Stomach (tissue), 4 donors: ENCODE results near the gene CRISPLD2.

Experiments used
- EP300 ChIP-seq: sonication (generic); formaldehyde crosslinking; IDR thresholded peaks from one replicate; pipeline ENCODE4 v1.6.1; 2017; ENCODE audit warnings: antibody characterized with exemption
- POLR2A ChIP-seq, 4 donors: fragments of 450-650 bp; IDR thresholded peaks; one replicate each; pipeline ENCODE4 v1.6.1; 2016; ENCODE audit warnings: antibody characterized with exemption in 4 of 4, control low read depth in 2 of 4, mild to moderate bottlenecking in 1 of 4, moderate library complexity in 1 of 4
- TF ChIP-seq, protein P1 (sequence below), 7 experiments: fragments of 450-650 bp in 4 of 7; fragments of 200-600 bp in 3 of 7; sonication (generic) in 3 of 7; IDR thresholded peaks; one replicate each; pipeline ENCODE4 v1.5.1; 2016 to 2019; ENCODE audit warnings: antibody characterized with exemption in 7 of 7, control low read depth in 2 of 7, mild to moderate bottlenecking in 1 of 7

GRCh38 chr16:84800158-84800978, 19.4 kb upstream of the CRISPLD2 start:
- TF ChIP-seq EP300: no peak
- TF ChIP-seq, protein P1, sequence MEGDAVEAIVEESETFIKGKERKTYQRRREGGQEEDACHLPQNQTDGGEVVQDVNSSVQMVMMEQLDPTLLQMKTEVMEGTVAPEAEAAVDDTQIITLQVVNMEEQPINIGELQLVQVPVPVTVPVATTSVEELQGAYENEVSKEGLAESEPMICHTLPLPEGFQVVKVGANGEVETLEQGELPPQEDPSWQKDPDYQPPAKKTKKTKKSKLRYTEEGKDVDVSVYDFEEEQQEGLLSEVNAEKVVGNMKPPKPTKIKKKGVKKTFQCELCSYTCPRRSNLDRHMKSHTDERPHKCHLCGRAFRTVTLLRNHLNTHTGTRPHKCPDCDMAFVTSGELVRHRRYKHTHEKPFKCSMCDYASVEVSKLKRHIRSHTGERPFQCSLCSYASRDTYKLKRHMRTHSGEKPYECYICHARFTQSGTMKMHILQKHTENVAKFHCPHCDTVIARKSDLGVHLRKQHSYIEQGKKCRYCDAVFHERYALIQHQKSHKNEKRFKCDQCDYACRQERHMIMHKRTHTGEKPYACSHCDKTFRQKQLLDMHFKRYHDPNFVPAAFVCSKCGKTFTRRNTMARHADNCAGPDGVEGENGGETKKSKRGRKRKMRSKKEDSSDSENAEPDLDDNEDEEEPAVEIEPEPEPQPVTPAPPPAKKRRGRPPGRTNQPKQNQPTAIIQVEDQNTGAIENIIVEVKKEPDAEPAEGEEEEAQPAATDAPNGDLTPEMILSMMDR (IDR thresholded peaks at IDR 0.05): no peak
- TF ChIP-seq POLR2A (IDR thresholded peaks at IDR 0.05): no peak
